Transverse colon (tissue), 3 donors: Measurements from ENCODE around the gene LIG1.

Experiments
- CTCF ChIP-seq, 5 experiments: fragments of 200-600 bp in 3 of 5; fragments of 450-650 bp in 2 of 5; sonication (generic) in 3 of 5; IDR thresholded peaks; 1 replicate in 2 of 5; 2 replicates in 3 of 5; pipeline ENCODE4 v1.5.1; 2016 to 2017; ENCODE audit warnings: antibody characterized with exemption in 5 of 5, inconsistent platforms in 3 of 5, mild to moderate bottlenecking in 2 of 5, moderate library complexity in 1 of 5
- EP300 ChIP-seq: sonication (generic); formaldehyde crosslinking; IDR thresholded peaks from one replicate; pipeline ENCODE4 v1.6.1; 2017; ENCODE audit warnings: antibody characterized with exemption, low read depth
- POLR2A ChIP-seq: fragments of 450-650 bp; IDR thresholded peaks from one replicate; pipeline ENCODE4 v1.6.1; 2016; ENCODE audit warnings: antibody characterized with exemption, mild to moderate bottlenecking, moderate library complexity

GRCh38 chr19:48123907-48124651 is 46.1 kb downstream of the LIG1 start:
- TF ChIP-seq CTCF (IDR thresholded peaks at IDR 0.05) (no peak), EP300 (no peak), POLR2A (no peak)
